Immature natural killer cell (primary cell): ENCODE data around the gene USP2. TPM values are rescaled to one million over a fixed set of nuclear protein-coding genes. Genes with fewer than 3 reads are reported as not detected.
"Not testable (repeated sequence)": the region's sequence is repeated elsewhere in the genome, so short reads cannot be mapped to it uniquely, and the experiment has no call there.

ENCODE experiments used
- DNase-seq, 3 donors: peaks; one replicate each; pipeline ENCODE4 v3.0.0; 2022; ENCODE audit warnings: mixed read lengths in 1 of 3
- H3K27ac Mint-ChIP-seq, 6 donors: one replicate each; pipeline ENCODE4 v1.8.0; 2020; ENCODE audit warnings: mixed read lengths in 6 of 6, mild to moderate bottlenecking in 5 of 6, inconsistent platforms in 4 of 6, moderate library complexity in 3 of 6
- H3K27me3 Mint-ChIP-seq, 3 donors: one replicate each; pipeline ENCODE4 v1.8.0; 2020 to 2021; ENCODE audit warnings: low read depth in 3 of 3, mild to moderate bottlenecking in 3 of 3, mixed read lengths in 3 of 3, moderate library complexity in 3 of 3, inconsistent platforms in 1 of 3
- H3K36me3 Mint-ChIP-seq, 3 donors: one replicate each; pipeline ENCODE4 v1.8.0; 2020; ENCODE audit warnings: mixed read lengths in 3 of 3, inconsistent platforms in 2 of 3, mild to moderate bottlenecking in 2 of 3
- H3K4me1 Mint-ChIP-seq, 2 donors: one replicate each; pipeline ENCODE4 v1.8.0; 2020; ENCODE audit warnings: inconsistent platforms in 2 of 2, mild to moderate bottlenecking in 2 of 2, mixed read lengths in 2 of 2, moderate library complexity in 1 of 2
- H3K4me3 Mint-ChIP-seq, 5 donors: one replicate each; pipeline ENCODE4 v1.8.0; 2020; ENCODE audit warnings: mild to moderate bottlenecking in 5 of 5, mixed read lengths in 5 of 5, inconsistent platforms in 3 of 5, moderate library complexity in 3 of 5
- H3K9me3 Mint-ChIP-seq, 6 donors: one replicate each; pipeline ENCODE4 v1.8.0; 2020; ENCODE audit warnings: mild to moderate bottlenecking in 6 of 6, mixed read lengths in 6 of 6, inconsistent platforms in 4 of 6, moderate library complexity in 3 of 6
- polyA plus RNA-seq, 3 donors: library from polyadenylated mRNA; unstranded; fragments of 300-500 nt; fragmentation: Illumina TruSeq; gene quantifications; one replicate each; pipeline ENCODE4 v1.2.3, GENCODE V29; 2021

The USP2 gene
- polyA plus RNA-seq, 3 donors from 2014 or later, result not detected

GRCh38 chr11:119419246-119419645 lies 37.8 kb upstream of the USP2 start:
- no peaks in the 10 kb centered on the region for H3K9me3 Mint-ChIP-seq
- no peaks in the 10 kb centered on the region for H3K36me3 Mint-ChIP-seq
- no peak for DNase-seq
- H3K27ac Mint-ChIP-seq, result no peak overlapping the region
- no peak overlapping the region for H3K4me3 Mint-ChIP-seq
- H3K4me1 Mint-ChIP-seq, result peaks cover 0 to 8% of the 10 kb centered on the region in 2 donors
- peaks cover 9 to 13% (median 13%) of the 10 kb centered on the region in 3 donors for H3K27me3 Mint-ChIP-seq

DNA sequence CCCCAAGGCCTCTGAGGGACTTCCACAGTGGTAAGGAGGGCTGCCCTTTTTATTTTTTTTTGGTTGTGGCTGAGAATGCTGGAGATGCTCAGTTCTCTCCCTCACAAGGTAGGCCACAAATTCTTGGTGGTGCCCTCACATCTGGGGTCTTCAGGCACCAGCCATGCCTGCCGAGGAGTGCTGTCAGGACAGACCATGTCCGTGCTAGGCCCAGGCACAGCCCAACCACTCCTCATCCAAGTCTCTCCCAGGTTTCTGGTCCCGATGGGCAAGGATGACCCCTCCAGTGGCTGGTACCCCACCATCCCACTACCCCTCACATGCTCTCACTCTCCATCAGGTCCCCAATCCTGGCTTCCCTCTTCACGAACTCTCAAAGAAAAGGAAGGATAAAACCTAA lies 37.3 kb upstream of the USP2 start:
- Mint-ChIP-seq H3K27me3 (peaks cover 9 to 13% (median 9%) of the 10 kb centered on the region in 3 donors), H3K36me3 (no peaks in the 10 kb centered on the region), H3K9me3 (no peaks in the 10 kb centered on the region), H3K4me1 (peaks cover 0 to 8% of the 10 kb centered on the region in 2 donors), H3K27ac (no peak overlapping the region), H3K4me3 (no peak overlapping the region)
- no peak for DNase-seq

GRCh38 chr11:119417726-119418540 lies 36.4 kb upstream of the USP2 start:
- Mint-ChIP-seq H3K4me1 (peaks cover 0 to 6% of the 10 kb centered on the region in 2 donors), H3K9me3 (no peaks in the 10 kb centered on the region), H3K36me3 (no peaks in the 10 kb centered on the region), H3K4me3 (no peak overlapping the region), H3K27ac (no peak overlapping the region), H3K27me3 (peaks cover 5 to 13% (median 9%) of the 10 kb centered on the region in 3 donors)
- DNase-seq, result no peak

GRCh38 chr11:119416606-119417580 lies 35.4 kb upstream of the USP2 start:
- H3K27ac Mint-ChIP-seq, result no peak overlapping the region
- H3K27me3 Mint-ChIP-seq, result peaks cover 4 to 11% (median 5%) of the 10 kb centered on the region in 3 donors
- no peak overlapping the region for H3K4me3 Mint-ChIP-seq
- no peak for DNase-seq
- no peaks in the 10 kb centered on the region for H3K4me1 Mint-ChIP-seq
- H3K9me3 Mint-ChIP-seq, result no peaks in the 10 kb centered on the region
- H3K36me3 Mint-ChIP-seq, result no peaks in the 10 kb centered on the region

DNA sequence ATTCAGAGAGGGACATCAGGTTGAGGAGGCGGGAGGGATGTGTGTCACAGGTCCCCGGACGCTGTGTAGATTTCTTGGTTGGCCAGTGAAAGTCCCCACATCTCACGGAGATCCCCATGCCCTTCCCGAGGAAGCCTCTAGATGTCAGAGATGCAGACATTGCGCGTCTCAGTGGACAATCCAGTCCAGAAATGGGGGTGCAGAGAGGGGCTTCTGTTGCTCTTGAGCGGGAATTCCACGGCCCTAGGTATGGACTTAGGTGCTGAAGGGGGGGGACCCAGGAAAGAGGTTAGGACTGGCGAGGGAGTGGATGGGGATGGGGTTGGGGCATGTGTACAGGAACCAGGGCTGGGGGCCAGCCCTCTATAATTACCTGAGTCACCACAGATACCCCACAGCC lies 34.5 kb upstream of the USP2 start:
- H3K36me3 Mint-ChIP-seq, result no peaks in the 10 kb centered on the region
- no peak overlapping the region for H3K4me3 Mint-ChIP-seq
- no peak overlapping the region for H3K27ac Mint-ChIP-seq
- peaks cover 0 to 13% (median 5%) of the 10 kb centered on the region in 3 donors for H3K27me3 Mint-ChIP-seq
- no peak for DNase-seq
- H3K9me3 Mint-ChIP-seq, result no peaks in the 10 kb centered on the region
- H3K4me1 Mint-ChIP-seq, result no peaks in the 10 kb centered on the region

DNA sequence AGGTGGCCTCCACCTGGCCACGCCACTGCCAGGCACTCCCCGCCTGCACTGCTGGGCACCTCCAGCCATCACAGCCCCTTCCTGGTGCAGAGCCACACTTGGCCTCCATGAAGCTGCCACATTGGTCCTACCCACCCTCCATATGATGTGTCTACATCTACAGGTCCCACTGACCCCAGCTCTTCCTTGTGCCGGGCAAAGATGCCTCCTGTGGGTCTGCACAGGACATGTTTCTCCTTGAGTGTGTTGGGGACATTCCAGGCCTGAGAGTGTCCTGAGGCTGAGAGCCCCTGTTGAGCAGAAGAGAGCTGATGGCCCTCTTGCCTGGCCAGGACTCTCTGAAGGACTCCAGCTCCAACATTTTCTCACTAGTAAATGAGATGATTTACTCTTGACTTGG lies 34.0 kb upstream of the USP2 start:
- H3K27me3 Mint-ChIP-seq, result peaks cover 0 to 13% (median 5%) of the 10 kb centered on the region in 3 donors
- no peaks in the 10 kb centered on the region for H3K4me1 Mint-ChIP-seq
- H3K27ac Mint-ChIP-seq, result no peak overlapping the region
- no peaks in the 10 kb centered on the region for H3K36me3 Mint-ChIP-seq
- DNase-seq, result no peak
- H3K9me3 Mint-ChIP-seq, result no peaks in the 10 kb centered on the region
- no peak overlapping the region for H3K4me3 Mint-ChIP-seq

DNA sequence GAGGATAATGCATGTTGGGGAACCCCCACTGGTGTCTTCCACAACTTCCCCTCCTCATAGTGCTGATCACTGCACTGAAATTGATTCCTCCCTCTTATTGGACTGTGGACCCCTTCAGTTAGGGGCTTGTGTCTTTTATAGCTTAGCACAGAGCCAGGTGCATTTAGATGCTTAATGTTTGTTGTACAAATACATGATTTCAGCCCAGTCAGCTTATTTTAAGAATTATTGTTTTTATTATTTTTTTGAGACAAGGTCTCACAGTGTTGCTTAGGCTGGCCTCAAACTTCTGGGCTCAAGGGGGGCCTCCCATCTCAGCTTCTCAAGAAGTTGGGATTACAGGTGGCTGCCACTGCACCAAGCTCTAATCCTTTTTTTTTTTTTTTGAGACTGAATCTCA lies 33.2 kb upstream of the USP2 start:
- H3K27ac Mint-ChIP-seq, result no peak overlapping the region
- peaks cover 0 to 11% (median 5%) of the 10 kb centered on the region in 3 donors for H3K27me3 Mint-ChIP-seq
- H3K36me3 Mint-ChIP-seq, result no peaks in the 10 kb centered on the region
- H3K4me3 Mint-ChIP-seq, result no peak overlapping the region
- H3K9me3 Mint-ChIP-seq, result no peaks in the 10 kb centered on the region
- no peak for DNase-seq
- H3K4me1 Mint-ChIP-seq, result no peaks in the 10 kb centered on the region

DNA sequence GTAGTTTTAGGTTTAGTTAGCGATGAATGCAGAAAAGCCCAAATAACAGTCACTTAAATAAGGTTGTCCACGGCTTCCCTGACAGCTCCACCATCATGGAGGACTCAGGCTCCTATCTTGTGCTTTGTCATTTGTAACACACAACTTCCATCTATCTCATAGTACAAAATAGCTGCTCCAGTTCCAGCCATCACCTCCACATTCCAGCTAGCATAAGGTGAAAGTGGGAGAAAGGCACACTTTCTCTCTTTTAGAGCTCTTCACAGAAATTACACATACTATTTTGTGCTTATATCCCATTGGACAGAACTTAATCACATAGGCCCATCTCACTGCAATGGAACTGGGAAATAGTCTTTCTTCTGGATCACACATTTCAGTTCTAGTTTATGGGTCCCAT lies 32.8 kb upstream of the USP2 start:
- no peaks in the 10 kb centered on the region for H3K9me3 Mint-ChIP-seq
- no peak for DNase-seq
- no peak overlapping the region for H3K4me3 Mint-ChIP-seq
- H3K27ac Mint-ChIP-seq, result no peak overlapping the region
- H3K36me3 Mint-ChIP-seq, result no peaks in the 10 kb centered on the region
- no peaks in the 10 kb centered on the region for H3K4me1 Mint-ChIP-seq
- H3K27me3 Mint-ChIP-seq, result peaks cover 0 to 11% (median 1%) of the 10 kb centered on the region in 3 donors

GRCh38 chr11:119412072-119412471 lies 30.6 kb upstream of the USP2 start:
- no peak overlapping the region for H3K4me3 Mint-ChIP-seq
- H3K9me3 Mint-ChIP-seq, result no peaks in the 10 kb centered on the region
- no peak for DNase-seq
- H3K27ac Mint-ChIP-seq, result no peak overlapping the region
- no peaks in the 10 kb centered on the region for H3K4me1 Mint-ChIP-seq
- H3K27me3 Mint-ChIP-seq, result peaks cover 0 to 13% (median 0%) of the 10 kb centered on the region in 3 donors
- H3K36me3 Mint-ChIP-seq, result no peaks in the 10 kb centered on the region

GRCh38 chr11:119410501-119410900 lies 29.0 kb upstream of the USP2 start:
- Mint-ChIP-seq H3K4me3 (no peak overlapping the region), H3K36me3 (no peaks in the 10 kb centered on the region), H3K9me3 (no peaks in the 10 kb centered on the region), H3K4me1 (no peaks in the 10 kb centered on the region), H3K27ac (no peak overlapping the region), H3K27me3 (peaks cover 0 to 11% (median 0%) of the 10 kb centered on the region in 3 donors)
- no peak for DNase-seq

DNA sequence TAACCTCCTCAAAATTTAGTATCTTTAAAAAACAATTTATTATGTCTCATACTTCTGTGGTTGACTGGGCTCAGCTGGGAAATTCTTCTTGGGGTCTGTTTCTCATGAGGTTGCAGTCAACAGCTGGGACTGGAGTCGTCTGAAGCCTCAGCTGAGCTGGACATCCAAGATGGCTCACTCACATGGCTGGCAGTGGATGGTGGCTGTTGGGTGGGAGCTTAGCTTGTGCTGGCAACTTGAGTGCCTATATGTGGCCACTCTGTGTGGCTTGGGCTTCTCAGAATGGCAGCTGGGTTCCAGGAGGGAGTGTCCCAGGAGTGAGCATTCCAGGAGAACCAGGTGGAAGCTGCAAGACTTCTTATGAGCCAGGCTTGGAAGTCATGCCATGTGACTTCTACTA lies 28.2 kb upstream of the USP2 start:
- Mint-ChIP-seq H3K27me3 (peaks cover 0 to 8% (median 3%) of the 10 kb centered on the region in 3 donors), H3K4me3 (no peak overlapping the region), H3K9me3 (no peaks in the 10 kb centered on the region), H3K27ac (no peak overlapping the region), H3K36me3 (no peaks in the 10 kb centered on the region), H3K4me1 (no peaks in the 10 kb centered on the region)
- DNase-seq, result no peak

- no peak for DNase-seq
- H3K4me3 Mint-ChIP-seq, result no peak overlapping the region
- no peaks in the 10 kb centered on the region for H3K4me1 Mint-ChIP-seq
- H3K36me3 Mint-ChIP-seq, result peaks cover 0 to 4% (median 0%) of the 10 kb centered on the region in 3 donors
- H3K27me3 Mint-ChIP-seq, result peaks cover 2 to 6% (median 6%) of the 10 kb centered on the region in 3 donors
- H3K9me3 Mint-ChIP-seq, result peaks cover 0 to 12% (median 4%) of the 10 kb centered on the region in 6 donors
- no peak overlapping the region for H3K27ac Mint-ChIP-seq
Measured at GRCh38 chr11:119406005-119406404, 24.5 kb upstream of the USP2 start.

DNA sequence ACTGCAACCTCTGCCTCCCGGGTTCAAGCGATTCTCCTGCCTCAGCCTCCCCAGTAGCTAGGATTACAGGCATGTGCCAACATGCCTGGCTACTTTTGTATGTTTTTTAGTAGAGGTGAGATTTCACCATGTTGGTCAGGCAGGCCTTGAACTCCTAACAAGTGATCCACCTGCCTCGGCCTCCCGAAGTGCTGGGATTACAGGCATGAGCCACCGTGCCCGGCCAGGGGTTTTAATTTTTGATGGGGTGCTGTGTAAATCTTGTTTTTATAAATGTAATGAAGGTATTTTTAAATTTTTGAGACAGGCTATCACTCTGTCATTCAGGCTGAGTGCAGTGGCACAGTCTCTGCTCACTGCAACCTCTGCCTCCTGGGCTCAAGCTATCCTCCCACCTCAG lies 24.0 kb upstream of the USP2 start:
- not testable (repeated sequence) for H3K27ac Mint-ChIP-seq, H3K4me1 Mint-ChIP-seq, H3K27me3 Mint-ChIP-seq, H3K4me3 Mint-ChIP-seq, DNase-seq, H3K36me3 Mint-ChIP-seq
- H3K9me3 Mint-ChIP-seq, result peaks cover 0 to 17% (median 8%) of the 10 kb centered on the region in 6 donors

DNA sequence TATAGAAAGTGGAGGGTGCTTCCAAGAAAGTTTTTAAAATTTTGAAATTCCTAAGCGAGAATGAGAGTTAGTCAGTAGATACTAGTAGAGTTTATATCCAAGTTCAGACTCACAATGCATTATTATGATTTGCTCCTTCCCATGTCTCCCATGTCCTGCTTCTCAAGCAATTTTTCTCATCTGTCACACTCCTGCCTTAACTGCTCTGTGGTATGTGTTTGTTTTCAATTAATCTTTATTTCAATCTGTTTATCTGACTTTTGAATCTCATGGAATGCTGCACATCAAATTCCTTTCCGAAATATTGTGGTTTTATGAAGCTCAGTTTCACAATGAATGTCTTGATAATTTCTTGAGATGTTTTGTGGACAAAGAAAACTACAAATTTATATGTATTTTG lies 23.4 kb upstream of the USP2 start:
- peaks cover 2 to 6% (median 2%) of the 10 kb centered on the region in 3 donors for H3K27me3 Mint-ChIP-seq
- no peaks in the 10 kb centered on the region for H3K4me1 Mint-ChIP-seq
- peaks cover 1 to 23% (median 11%) of the 10 kb centered on the region in 6 donors for H3K9me3 Mint-ChIP-seq
- no peak for DNase-seq
- H3K4me3 Mint-ChIP-seq, result no peak overlapping the region
- peaks cover 3 to 5% (median 4%) of the 10 kb centered on the region in 3 donors for H3K36me3 Mint-ChIP-seq
- no peak overlapping the region for H3K27ac Mint-ChIP-seq
